NB4 (cell line): ENCODE measurements around the gene ZNF407.

Experiments used
- DNase-seq: peaks from one replicate; pipeline ENCODE4 v3.0.0; 2010; ENCODE audit warnings: low read depth
- H3K4me3 ChIP-seq: one replicate; pipeline ENCODE4 v1.5.1; 2011; ENCODE audit warnings: mild to moderate bottlenecking, low read depth, low read length, moderate library complexity
- CTCF ChIP-seq: IDR thresholded peaks from one replicate; pipeline ENCODE4 v1.5.1; 2012; ENCODE audit warnings: low read depth, low read length
- MYC ChIP-seq: IDR thresholded peaks from 2 replicates; pipeline ENCODE4 v1.6.1; 2011; ENCODE audit warnings: low read depth, low read length
- POLR2A ChIP-seq: IDR thresholded peaks from 2 replicates; pipeline ENCODE4 v1.6.1; 2011; ENCODE audit warnings: mild to moderate bottlenecking; ENCODE audit not compliant: insufficient read length; ENCODE audit errors: extremely low read depth
- TF ChIP-seq, protein P1 (sequence below): IDR thresholded peaks from 2 replicates; pipeline ENCODE4 v1.6.1; 2011; ENCODE audit warnings: low read depth, low read length

The ZNF407 gene

GRCh38 chr18:74820160-74820780 is 222.6 kb downstream of the ZNF407 start:
- no peak for DNase-seq
- TF ChIP-seq MYC: no peak
- no peak for TF ChIP-seq CTCF
- no peak for TF ChIP-seq POLR2A
- H3K4me3 ChIP-seq: no peak overlapping the region

DNA sequence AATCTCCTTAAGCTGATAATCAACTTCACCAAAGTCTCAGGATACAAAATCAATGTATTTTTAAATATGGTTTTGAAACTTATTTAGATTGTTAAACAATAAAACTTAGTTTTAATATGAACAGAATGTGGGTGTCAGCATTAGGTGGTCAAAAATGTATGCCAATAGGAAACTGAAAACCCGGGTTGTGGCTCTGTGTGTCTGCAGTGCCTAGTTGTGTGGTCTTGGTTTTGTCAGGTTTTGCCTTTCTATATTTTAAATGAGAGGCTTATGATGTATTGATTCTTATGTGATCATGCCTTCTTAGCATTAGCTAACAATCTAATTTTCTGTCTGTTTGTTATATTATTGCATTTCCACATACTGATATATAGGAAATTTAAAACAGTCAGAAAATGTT is 227.8 kb downstream of the ZNF407 start:
- no peak overlapping the region for H3K4me3 ChIP-seq
- no peak for DNase-seq
- TF ChIP-seq MYC: no peak
- TF ChIP-seq POLR2A: no peak
- TF ChIP-seq, protein P1, sequence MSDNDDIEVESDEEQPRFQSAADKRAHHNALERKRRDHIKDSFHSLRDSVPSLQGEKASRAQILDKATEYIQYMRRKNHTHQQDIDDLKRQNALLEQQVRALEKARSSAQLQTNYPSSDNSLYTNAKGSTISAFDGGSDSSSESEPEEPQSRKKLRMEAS: no peak
- no peak for TF ChIP-seq CTCF

DNA sequence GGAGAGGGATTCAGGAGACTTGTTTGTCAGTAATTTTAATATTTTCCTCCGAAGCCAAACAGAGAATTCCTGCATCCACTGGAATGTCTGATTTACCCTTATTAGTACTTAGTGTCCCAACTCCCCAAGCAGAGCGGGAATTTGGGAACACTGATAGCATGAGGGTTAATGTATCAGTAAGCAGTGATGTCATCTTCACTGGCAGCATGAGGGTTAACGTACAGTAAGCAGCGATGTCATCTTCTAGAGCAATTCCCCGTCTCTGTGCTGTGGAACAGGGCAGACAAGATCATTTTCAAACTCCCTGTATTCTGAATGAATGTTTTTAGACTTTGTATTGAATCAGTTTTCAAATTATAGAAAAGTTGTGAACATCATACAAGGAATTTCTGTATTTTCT is 228.9 kb downstream of the ZNF407 start:
- DNase-seq: no peak
- TF ChIP-seq CTCF (no peak), MYC (no peak), POLR2A (no peak)
- TF ChIP-seq, protein P1: no peak
- no peak overlapping the region for H3K4me3 ChIP-seq

DNA sequence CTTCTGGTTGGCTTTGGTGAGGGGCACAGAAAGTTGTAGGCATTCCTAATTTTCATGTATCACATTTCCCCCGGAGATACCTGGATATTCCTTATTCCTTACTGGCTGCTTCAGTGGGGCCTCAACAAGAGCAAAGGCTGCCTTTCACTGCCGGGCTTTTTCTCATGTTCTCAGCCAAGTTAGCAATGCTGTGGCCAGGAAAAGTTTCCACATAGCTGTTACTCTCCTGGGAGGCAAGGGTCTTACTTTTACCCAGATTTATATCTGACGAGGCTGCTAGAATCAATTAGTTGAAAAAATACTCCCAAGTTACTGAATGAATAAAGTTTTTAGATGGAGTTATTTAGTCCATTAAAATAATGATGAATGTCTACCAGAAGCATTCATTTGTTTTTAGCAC is 230.5 kb downstream of the ZNF407 start:
- DNase-seq: no peak
- TF ChIP-seq CTCF (no peak), MYC (no peak), POLR2A (no peak)
- TF ChIP-seq, protein P1: no peak
- H3K4me3 ChIP-seq: no peak overlapping the region

- H3K4me3 ChIP-seq: no peak overlapping the region
- DNase-seq: no peak
- TF ChIP-seq CTCF (no peak), POLR2A (no peak), MYC (no peak)
- TF ChIP-seq, protein P1: no peak
Measured at GRCh38 chr18:74831571-74832250, 234.0 kb downstream of the ZNF407 start.
